DMS153 treated with DMSO at 0.1 percent for 48 hours (cell line): ENCODE results near the gene TEAD1.
"Not testable (repeated sequence)": the region's sequence is repeated elsewhere in the genome, so short reads cannot be mapped to it uniquely, and the experiment has no call there.

Experiments
- DNase-seq: peaks from one replicate; lab custom pipeline; 2025; ENCODE audit not compliant: unreplicated experiment; lab: John Stamatoyannopoulos, UW

TEAD1 gene

GRCh38 chr11:12856338-12856737 lies 182.1 kb downstream of the TEAD1 start:
- DNase-seq = no peak

DNA sequence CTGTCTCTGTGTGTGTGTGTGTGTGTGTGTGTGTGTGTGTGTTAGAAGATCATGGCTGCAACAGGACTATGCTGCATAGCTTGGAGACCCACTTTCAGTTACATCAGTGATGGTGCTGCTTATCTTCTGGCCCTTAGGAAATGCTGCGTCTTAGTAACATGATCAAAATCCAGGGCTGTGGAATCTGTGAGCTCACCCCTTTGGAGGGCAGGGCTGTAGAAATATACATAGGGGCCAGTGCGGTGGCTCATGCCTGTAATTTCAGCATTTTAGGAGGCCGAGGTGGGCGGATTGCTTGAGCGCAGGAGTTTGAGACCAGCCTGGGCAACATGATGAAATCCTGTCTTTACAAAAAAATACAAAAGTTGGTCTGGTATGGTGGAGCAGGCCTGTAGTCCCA lies 183.4 kb downstream of the TEAD1 start:
- DNase-seq = no peak

- no peak for DNase-seq
These were observed 185.8 kb downstream of the TEAD1 start for GRCh38 chr11:12859872-12860657.

GRCh38 chr11:12860827-12861226 lies 186.6 kb downstream of the TEAD1 start:
- no peak for DNase-seq

DNA sequence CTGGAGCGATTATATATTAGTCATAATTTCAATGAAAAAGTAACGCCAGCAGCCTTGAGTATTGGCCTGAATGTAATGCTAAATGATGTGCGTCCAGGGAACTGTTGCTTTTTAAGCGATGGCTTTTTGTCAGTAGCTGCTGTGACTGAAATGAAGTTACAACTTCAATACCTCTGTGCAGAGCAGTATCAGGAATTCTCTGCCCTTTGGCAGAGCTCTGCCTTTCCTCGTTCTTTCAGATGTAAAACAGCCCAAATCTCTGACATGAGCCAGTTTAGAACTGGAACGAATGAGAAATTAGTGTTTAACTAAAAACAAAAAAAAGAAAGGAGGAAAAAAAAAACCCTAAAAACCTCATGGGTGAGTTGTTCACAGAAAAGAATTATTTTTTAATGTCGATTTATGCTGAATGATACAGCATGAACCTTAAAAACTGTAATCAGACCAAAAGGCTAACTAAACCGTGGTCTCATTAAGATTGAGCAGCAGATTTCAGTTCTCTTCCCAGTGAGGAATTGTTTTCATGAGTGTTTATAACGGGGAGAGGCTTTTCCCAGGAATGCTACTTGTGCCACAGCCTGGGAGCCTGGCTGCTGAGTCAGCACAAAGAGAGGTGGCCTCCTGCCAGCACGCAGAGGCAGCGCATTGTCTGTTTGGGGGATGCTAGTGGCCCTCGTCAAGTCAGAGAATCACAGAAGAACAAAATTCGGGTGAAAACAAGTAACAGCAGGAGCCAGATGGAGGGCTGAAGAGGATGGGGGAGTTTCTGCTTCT lies 188.7 kb downstream of the TEAD1 start:
- no peak for DNase-seq

GRCh38 chr11:12863605-12864121 lies 189.4 kb downstream of the TEAD1 start:
- no peak for DNase-seq

DNA sequence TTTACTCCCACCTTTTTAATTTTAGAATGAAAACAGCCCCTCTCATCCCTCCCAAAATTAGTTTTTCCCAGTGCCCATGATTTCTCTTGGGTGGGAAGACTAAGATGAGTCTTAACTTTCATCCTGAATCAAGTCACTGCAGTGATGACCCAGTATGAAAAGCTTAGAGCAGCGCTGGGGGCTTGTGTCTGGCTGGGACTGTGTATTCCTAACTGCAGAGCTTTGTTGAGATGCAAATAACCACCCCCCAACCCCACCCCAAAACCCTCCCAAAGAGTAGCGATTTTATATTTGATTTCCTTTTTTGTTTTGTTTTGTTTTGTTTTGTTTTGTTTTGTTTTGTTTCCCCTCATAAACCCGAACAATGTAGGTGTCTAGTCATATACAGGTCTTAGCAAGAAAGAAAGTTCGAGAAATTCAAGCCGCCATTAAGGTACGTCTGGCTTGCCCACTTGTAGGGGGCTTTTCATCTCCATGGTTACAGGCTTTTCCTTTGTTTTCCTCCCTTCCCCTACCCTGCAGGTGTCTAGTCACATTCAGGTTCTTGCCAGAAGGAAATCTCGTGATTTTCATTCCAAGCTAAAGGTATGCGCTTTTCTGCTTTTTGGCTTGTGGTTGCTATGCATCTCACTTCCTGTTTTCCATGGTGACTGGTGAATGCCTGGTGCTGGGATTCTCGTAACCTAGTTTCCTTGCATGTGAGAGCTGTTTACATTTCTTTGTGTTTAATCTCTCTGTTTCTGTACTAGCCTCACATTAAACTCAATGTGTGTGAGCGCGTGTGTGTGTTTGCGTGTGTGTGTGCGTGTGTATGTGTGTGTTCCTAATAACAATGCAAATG lies 190.3 kb downstream of the TEAD1 start:
- peak; percentile 84 for DNase-seq

DNA sequence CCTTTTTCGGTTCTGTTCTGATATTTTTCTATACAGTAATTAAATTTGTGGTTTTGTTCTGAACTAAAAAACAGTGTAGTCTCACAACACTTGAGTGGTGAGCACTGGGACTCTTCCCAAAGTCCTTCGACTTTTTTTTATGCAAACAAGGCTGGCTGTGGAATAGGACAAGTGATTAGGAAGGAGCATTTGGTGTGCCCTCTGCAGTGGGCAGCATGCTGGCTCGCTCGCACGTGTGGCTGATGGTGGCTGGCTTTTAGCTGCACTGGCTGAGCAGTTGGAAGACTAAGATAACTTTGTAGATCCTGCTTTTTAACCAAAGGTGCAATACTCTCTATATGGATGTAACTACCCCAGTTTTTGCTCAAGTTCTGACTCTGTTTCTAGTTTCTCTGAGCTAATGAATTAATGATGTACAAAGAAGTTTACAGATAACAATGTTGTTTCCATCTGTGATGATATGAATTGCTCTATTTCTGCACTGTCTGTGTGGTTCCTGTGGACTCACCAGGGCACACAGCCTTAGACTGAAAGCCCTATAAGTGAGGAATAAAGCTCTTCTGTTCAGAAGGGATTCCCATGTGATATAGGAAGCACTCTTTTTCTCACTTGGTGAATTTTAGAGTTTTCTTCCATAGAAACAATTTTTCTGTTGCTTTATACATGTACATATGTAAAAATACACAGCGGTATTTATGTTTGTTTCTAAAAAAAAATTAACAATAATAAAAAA lies 191.8 kb downstream of the TEAD1 start:
- no peak for DNase-seq

GRCh38 chr11:12867531-12867930 lies 193.3 kb downstream of the TEAD1 start:
- no peak for DNase-seq

GRCh38 chr11:12868315-12869073 lies 194.3 kb downstream of the TEAD1 start:
- DNase-seq = no peak

DNA sequence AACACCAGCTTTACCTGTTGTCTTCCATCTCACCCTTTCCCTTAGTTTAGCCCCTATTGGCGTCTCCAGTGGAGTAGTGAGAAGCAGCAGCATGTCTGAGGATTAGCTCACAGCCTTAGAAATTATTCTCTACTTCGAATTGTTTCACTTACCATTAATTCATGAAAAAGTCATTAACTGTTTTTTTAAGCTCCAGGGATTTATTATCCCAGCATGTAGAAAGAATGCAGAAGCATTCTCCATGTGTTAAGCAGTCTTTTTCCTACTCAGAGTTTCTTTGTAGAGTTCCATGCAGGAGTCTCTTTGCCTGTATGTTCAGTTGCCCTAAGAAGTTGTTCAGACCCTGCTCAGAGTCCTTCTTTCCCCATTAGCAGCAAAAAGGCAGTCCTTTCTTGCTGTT lies 197.0 kb downstream of the TEAD1 start:
- no peak for DNase-seq

DNA sequence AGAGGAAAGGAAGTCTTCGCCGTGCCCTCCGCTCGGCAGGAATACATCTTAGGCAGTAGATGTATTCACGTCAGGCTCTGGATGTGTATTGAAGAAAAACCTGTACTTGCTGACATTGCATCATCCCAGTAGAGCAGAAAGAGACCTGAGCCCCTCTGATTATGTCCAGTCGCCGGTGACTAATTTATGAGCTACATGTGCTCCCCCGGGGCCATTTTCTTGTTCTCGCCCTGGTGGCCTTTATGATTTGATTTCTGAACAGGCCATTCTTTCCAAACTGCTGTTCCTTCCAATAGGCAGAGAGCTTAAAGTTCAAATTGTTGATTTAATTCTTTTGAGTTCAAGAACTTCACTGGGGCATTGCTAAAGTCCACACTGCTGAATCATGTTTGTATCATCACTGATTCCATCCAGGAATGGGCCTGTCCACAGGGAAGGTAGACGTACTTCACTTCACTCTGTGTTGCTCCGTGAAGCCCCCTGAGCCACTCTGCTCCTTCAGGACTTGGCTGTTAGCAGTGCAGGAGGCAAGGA lies 197.6 kb downstream of the TEAD1 start:
- DNase-seq = no peak

- DNase-seq = no peak
These were observed 202.1 kb downstream of the TEAD1 start for GRCh38 chr11:12876340-12876739.

DNA sequence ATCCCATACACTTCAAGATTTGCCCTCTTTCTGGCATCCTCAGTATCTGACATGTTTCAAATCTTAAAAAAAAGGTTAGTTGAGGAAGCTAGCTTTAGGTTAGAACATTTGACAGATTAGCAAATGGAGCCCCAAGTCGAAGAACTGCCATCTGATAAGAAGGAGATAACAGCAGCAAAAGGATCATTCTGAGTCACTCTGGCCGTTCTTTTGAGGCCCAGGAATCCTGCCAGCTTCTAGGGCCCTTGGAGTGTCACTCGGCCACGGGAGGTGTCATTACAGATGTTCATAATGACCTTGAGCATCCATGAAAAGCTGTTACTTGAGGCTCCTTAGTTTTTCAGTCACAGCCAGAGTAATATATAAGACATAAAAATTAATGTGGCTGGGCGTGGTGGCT lies 202.8 kb downstream of the TEAD1 start:
- no peak for DNase-seq

GRCh38 chr11:12877508-12877907 lies 203.3 kb downstream of the TEAD1 start:
- DNase-seq = not testable (repeated sequence)

- DNase-seq = no peak
These were observed 206.1 kb downstream of the TEAD1 start for GRCh38 chr11:12880327-12880726.

DNA sequence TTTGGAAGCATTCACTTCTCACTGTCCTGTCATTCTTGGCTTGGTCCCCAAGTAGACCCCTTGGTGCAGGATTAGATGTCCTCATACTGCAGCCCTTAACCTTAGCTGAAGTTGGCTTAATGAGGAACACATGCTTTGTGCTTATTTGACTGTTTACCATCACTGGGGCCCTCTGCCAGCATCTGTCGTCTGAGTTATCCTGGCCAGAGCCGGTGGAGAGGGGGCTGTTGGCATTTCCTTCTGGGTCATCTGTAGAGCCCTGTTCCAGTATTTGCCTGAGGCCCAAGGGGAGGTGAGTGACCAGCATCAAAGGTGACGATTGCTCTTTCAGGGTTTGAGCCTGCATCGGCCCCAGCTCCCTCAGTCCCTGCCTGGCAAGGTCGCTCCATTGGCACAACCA lies 208.4 kb downstream of the TEAD1 start:
- no peak for DNase-seq

DNA sequence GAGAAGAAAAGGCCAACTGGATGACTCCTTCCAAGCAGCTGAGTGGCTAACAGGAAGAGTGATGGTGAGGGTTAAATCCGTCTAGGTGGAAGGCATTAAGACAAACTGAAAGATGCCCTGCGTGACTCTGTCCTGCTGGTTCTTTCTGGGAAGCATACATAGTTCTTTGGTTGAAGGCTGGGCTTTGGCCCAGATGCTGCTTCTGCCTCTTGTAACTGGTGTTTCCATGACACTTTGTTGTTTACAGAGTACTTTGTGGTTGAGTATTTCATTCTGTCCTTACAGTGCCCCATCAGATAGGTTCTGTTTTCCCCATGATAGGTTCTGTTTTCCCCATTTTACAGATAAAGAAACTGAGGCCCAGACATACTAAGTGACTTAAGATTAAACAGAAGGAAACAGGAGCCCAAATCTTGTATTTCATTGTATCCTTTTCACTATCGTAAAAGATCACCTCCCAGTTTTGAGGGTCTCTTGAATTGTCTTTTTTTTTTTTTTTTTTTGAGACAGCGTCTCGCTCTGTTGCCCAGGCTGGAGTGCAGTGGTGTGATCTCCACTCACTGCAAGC lies 210.6 kb downstream of the TEAD1 start:
- no peak for DNase-seq

DNA sequence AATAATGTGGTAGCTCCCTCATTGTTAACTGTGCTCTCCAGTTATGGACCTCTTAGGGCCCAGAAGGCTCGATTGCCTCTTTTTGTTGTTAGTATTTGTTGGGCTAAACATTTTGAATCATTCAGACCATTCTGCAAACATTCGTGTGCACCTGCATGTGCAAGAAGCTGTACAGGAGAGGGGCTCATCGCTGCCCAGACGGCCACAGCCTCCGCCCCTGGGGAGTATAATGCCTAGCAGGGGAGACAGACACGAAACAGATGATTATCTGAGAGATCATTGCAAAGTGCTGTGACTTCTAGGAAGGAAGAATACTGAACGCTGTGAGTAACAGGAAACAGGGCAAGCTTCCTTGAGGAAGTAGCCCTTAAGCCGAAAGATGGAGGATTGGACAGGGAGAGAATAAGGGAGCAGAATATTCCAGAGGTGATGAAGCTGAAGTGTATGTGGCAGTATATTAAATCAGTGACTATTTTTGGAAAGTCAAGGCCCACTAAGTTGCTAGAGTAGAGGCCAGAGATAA lies 211.6 kb downstream of the TEAD1 start:
- DNase-seq = no peak
